ENCODE data around the gene KRT74. TPM values are rescaled to one million over a fixed set of nuclear protein-coding genes. Genes with fewer than 3 reads are reported as not detected.

The KRT74 gene
- total RNA-seq, 1 donor = not detected

- no peaks in the 10 kb centered on the region for H4K20me1 ChIP-seq (ENCODE audit: insufficient read depth, low read length)
- DNase-seq (ENCODE audit: insufficient read length, low spot score, missing footprints) = no peak
- no peaks in the 10 kb centered on the region for H3K79me2 ChIP-seq (ENCODE audit: insufficient read depth, low read length)
- H3K27ac ChIP-seq (ENCODE audit: low read depth, low read length) = no peak overlapping the region
- peaks cover 58% of the 10 kb centered on the region for H3K27me3 ChIP-seq (ENCODE audit: insufficient read depth, low read length)
- H3K36me3 ChIP-seq (ENCODE audit: insufficient read depth, low read length) = no peaks in the 10 kb centered on the region
- no peaks in the 10 kb centered on the region for H3K9me3 ChIP-seq (ENCODE audit: low read depth, low read length)
- H3K4me2 ChIP-seq (ENCODE audit: insufficient read depth, low read length) = no peak overlapping the region
- no peak for TF ChIP-seq CTCF (IDR thresholded peaks at IDR 0.05; ENCODE audit: extremely low read depth, low read depth, low read length)
- H3K4me1 ChIP-seq (ENCODE audit: insufficient read depth, low read length) = no peaks in the 10 kb centered on the region
- H2AFZ ChIP-seq (ENCODE audit: low read length) = no peak overlapping the region
- no peak overlapping the region for H3K4me3 ChIP-seq (ENCODE audit: insufficient read depth, low read length)
Observed at GRCh38 chr12:52603314-52603713, 29.7 kb upstream of the KRT74 start.

DNA sequence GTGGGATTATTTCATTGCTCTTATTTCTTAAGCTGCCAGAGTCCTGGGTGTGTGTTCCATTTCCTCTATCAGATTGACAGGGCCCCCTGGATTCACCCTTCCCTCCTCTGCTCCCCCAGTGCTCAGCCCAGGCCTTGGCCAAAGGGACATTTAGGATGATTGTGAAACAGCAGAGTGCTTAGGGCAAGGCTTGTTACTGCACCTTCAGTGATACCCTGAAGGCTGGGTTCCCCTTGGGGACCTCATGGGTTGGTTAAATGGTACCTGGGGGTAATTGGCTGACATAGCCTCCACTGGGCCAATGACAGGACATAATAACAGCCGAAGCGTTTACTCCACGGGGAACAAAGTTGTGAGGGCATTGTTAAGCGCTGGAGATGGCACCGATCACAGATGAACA, 28.9 kb upstream of the KRT74 start:
- no peak for TF ChIP-seq CTCF (IDR thresholded peaks at IDR 0.05; ENCODE audit: extremely low read depth, low read depth, low read length)
- no peak overlapping the region for H3K4me3 ChIP-seq (ENCODE audit: insufficient read depth, low read length)
- no peaks in the 10 kb centered on the region for H3K9me3 ChIP-seq (ENCODE audit: low read depth, low read length)
- H3K4me2 ChIP-seq (ENCODE audit: insufficient read depth, low read length) = no peak overlapping the region
- DNase-seq (ENCODE audit: insufficient read length, low spot score, missing footprints) = no peak
- H4K20me1 ChIP-seq (ENCODE audit: insufficient read depth, low read length) = no peaks in the 10 kb centered on the region
- no peaks in the 10 kb centered on the region for H3K4me1 ChIP-seq (ENCODE audit: insufficient read depth, low read length)
- H3K79me2 ChIP-seq (ENCODE audit: insufficient read depth, low read length) = no peaks in the 10 kb centered on the region
- H3K27ac ChIP-seq (ENCODE audit: low read depth, low read length) = no peak overlapping the region
- peaks cover 60% of the 10 kb centered on the region for H3K27me3 ChIP-seq (ENCODE audit: insufficient read depth, low read length)
- H3K36me3 ChIP-seq (ENCODE audit: insufficient read depth, low read length) = no peaks in the 10 kb centered on the region
- H2AFZ ChIP-seq (ENCODE audit: low read length) = no peak overlapping the region

GRCh38 chr12:52601671-52602070, 28.0 kb upstream of the KRT74 start:
- H3K27me3 ChIP-seq (ENCODE audit: insufficient read depth, low read length) = peaks cover 56% of the 10 kb centered on the region
- H2AFZ ChIP-seq (ENCODE audit: low read length) = no peak overlapping the region
- DNase-seq (ENCODE audit: insufficient read length, low spot score, missing footprints) = no peak
- no peaks in the 10 kb centered on the region for H3K79me2 ChIP-seq (ENCODE audit: insufficient read depth, low read length)
- H3K27ac ChIP-seq (ENCODE audit: low read depth, low read length) = no peak overlapping the region
- no peaks in the 10 kb centered on the region for H4K20me1 ChIP-seq (ENCODE audit: insufficient read depth, low read length)
- no peaks in the 10 kb centered on the region for H3K36me3 ChIP-seq (ENCODE audit: insufficient read depth, low read length)
- H3K4me2 ChIP-seq (ENCODE audit: insufficient read depth, low read length) = no peak overlapping the region
- no peaks in the 10 kb centered on the region for H3K9me3 ChIP-seq (ENCODE audit: low read depth, low read length)
- no peak for TF ChIP-seq CTCF (IDR thresholded peaks at IDR 0.05; ENCODE audit: extremely low read depth, low read depth, low read length)
- no peaks in the 10 kb centered on the region for H3K4me1 ChIP-seq (ENCODE audit: insufficient read depth, low read length)
- H3K4me3 ChIP-seq (ENCODE audit: insufficient read depth, low read length) = no peak overlapping the region

GRCh38 chr12:52600941-52601481, 27.4 kb upstream of the KRT74 start, which contains the start of gene KRT72:
Gene KRT72, minus strand, starts transcription at chr12:52601463. Its CDS starts 11 bp downstream, at chr12:52601452.
- Histone ChIP-seq H3K27me3 (ENCODE audit: insufficient read depth, low read length) (peaks cover 59% of the 10 kb centered on the region), H3K36me3 (ENCODE audit: insufficient read depth, low read length) (no peaks in the 10 kb centered on the region), H2AFZ (ENCODE audit: low read length) (no peak within 1 kb of the TSS), H3K27ac (ENCODE audit: low read depth, low read length) (no peak within 1 kb of the TSS), H4K20me1 (ENCODE audit: insufficient read depth, low read length) (no peaks in the 10 kb centered on the region), H3K4me1 (ENCODE audit: insufficient read depth, low read length) (no peaks in the 10 kb centered on the region), H3K4me2 (ENCODE audit: insufficient read depth, low read length) (no peak within 1 kb of the TSS), H3K9me3 (ENCODE audit: low read depth, low read length) (no peaks in the 10 kb centered on the region), H3K79me2 (ENCODE audit: insufficient read depth, low read length) (no peaks in the 10 kb centered on the region), H3K4me3 (ENCODE audit: insufficient read depth, low read length) (no peak within 1 kb of the TSS)
- no peak for TF ChIP-seq CTCF (IDR thresholded peaks at IDR 0.05; ENCODE audit: extremely low read depth, low read depth, low read length)
- DNase-seq (ENCODE audit: insufficient read length, low spot score, missing footprints) = no peak
